SIG-M5 treated with dmso at 0.1 percent for 504 hours (cell line): Measurements from ENCODE around the gene GAS7.
"Not testable (repeated sequence)": the region's sequence is repeated elsewhere in the genome, so short reads cannot be mapped to it uniquely, and the experiment has no call there.

Experiments
- DNase-seq: peaks from one replicate; lab custom pipeline; 2025; ENCODE audit not compliant: unreplicated experiment; lab: John Stamatoyannopoulos, UW

The GAS7 gene

DNA sequence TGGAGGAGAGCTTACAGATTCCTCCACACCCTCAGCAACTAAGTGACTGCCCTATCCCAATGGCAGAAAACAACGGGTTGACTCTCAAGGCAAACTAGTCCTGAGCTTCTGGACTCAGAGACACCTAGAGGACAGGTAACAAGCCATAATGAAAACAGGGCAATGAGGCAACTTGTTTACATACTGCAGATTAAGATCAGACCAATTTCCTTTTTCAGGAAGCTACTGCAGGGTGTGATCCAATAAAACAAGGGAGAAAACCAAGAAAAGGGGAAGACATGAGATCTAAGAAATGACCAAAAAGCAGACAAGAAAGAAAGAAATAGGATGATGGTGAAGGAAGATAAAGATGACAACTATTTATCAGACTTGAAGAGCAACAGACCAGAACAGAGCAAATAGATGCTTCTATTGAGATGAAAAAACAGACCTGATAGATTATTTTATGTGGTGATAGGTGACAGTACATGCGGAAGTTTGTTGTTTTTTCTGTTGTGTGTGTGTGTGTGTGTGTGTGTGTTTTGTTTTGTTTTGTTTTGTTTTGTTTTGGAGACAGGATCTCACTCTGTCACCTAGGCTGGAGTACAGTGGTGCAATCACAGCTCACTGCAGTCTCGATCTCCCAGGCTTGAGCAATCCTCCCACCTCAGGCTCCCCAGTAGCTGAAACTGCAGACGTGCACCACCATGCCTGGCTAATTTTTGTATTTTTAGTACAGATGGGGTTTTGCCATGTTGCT is 120.7 kb downstream of the GAS7 start:
- DNase-seq = no peak

DNA sequence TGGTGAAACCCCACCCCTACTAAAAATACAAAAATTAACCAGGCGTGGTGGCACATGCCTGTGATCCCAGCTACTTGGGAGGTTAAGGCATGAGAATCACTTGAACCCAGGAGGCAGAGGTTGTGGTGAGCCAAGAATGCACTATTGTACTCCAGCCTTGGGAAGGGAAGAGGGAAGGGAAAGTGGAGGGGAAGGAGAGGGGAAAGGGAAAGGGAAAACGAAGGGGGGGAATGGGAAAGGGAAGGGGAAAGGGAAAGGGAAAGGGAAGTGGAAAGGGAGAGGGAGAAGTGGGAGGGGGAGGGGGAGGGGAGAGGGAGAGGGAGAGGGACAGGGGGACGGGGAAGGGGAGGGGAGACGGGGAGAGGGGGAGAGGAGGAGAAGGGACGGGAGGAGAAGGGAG is 122.5 kb downstream of the GAS7 start:
- DNase-seq = no peak

DNA sequence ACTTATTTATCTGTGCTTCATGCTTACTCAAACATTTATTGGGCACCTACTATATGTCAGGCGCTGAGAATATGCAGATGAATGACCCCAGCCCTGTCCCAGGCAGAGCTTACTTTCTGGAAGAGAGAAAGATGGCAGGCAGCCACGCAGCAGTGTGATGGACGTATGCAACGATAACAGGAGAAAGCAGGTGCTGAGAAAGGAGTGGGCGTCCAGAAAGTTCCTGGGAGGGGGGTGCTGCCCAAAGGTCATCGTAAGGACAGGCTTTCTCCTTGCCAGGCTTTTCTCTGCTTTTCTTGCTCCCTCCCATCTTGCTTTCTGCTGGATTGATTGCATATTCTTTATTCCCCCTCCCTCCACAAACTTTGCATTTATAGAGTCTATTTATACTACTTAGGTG is 124.5 kb downstream of the GAS7 start:
- DNase-seq = no peak

DNA sequence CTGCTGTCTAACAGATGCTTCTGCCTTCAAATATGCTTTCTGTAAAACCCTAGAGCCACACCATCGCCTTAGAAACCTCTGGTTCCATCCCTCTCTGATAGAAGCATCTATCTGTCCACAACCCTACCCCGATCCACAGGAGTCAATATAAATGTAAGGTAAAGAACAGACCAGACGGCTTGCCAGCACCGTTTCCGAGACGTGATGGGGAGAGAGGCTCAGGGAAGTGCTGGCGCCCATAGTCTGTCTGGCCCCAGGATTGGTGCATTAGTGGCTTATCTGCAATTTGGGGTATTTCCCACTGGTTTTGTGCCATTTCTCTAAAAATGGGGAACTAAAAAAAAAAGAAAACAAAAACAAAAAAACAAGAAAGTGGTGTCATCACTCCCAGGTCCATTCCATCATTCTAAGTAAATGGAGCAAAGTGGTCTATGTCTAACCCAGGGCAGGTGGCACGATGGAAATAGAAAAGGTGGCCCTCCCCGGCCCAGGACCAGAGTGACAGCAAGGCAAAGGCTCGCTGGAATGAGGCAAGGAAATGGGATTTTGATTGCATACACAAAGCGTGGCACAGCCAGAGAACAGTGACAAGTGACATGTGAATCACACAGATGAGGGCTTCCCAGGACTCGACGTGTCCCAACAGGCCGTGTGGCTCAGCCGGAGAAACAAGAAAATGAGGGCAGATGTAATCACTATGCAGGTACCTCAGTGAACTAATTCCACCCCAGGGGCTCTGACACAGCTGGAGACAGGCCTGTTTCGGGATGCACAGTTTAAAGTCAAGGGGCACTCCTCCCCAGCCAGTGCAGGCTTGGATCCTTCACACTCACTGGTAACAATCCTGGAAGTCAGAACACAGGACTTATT is 125.6 kb downstream of the GAS7 start:
- DNase-seq = no peak

DNA sequence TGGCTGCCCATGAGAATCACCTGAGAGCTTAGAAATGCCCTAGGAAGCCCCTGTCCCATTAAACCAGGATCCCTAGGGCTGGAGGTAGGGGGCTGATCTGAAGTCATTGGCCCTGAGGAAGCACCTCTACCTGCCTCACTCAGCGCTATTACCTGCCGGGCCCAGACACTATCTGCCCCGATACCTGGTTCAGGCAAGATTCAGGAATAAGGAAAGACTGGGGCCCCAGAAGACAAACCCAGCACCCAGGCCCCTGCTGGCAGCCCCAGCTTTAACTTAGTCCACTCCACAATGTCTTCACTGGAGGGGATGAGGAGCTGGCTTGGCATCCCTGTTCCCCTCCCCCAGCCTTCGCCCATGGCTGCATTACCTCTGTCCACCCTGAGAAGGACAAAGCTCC is 126.3 kb downstream of the GAS7 start:
- DNase-seq = no peak

DNA sequence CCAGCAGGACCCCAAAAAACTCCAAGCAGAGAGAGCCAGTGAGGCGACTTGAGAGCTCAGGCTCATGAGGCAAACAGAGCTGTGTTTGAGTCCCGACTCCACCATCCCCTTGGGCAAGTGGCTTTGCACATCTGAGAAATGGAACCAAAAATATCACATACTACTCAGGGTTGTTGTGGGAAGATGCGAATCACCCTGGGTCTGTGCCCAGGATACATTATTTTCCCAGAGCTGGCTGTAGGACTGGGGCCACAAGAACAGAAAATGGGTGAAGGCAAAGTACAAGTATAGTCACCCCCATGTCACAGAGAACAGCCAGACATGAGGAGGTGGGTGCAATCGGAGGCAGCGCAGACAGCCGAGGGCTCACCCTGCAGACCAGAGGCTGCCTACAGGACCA is 127.3 kb downstream of the GAS7 start:
- no peak for DNase-seq

DNA sequence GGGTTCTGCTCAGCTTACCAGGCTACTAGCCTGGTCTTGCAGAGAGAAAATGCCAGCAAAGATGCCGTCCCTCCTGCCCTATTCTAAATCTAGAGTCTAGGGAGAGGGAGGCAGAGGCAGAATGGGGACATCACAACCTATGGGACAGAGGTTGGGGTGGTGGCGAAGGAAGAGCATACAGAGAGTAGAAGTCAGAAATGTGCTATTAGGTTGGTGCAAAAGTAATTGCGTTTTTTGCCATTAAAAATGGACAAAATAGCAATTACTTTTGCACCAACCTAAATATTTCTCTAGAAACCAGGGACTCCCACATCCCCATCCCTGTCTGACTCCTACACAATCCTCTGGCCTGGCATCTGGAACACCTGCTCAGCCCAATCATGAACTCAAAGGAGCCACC is 127.7 kb downstream of the GAS7 start:
- DNase-seq = no peak

DNA sequence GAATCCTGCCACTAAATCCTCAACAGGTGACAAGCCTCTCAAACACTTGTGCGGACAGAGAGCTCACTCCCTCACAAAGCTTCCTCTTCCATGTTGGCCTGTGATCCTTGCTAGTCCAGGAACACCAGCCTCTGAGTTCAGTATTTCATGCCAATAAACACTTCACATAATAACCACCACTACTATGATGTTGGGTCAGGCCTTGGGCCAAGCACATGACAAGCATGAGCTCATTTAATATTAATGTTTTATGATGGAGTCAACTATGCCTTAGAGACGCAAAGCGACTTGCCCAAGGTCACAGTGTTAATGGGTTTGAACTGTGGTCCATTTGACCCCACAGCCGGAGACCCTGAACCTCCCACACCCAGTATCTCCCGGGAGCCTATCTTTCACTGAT is 129.1 kb downstream of the GAS7 start:
- no peak for DNase-seq

DNA sequence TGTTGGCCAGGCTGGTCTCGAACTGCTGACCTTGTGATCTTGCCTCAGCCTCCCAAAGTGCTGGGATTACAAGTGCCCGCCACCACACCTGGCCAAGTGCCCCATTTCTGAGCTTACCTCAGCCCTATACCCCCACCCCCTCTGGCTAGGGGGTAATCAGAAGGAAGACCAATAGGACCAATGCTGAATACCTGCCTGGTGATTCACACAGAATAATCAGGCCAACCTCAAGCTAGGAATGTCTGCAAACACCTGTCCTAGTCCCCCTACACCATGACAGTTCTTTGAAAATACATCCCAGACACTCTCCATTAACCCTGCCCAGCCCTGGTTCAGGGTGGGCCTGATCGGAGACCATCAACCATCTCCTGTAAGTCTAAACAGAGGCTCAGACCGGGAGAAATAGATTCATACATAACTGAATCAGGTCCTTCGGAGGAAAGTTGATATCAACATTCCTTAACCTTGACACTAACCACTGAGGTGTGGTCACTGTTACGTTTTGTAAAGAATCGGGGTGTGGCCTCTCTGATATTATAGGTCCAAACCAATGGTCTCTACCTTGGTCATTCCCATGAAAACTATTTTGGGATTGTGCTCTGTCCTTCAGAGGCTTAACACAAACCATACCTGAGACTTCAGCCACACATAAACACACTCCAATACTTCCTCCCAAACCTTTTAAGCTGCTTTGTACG is 130.8 kb downstream of the GAS7 start:
- DNase-seq = no peak

DNA sequence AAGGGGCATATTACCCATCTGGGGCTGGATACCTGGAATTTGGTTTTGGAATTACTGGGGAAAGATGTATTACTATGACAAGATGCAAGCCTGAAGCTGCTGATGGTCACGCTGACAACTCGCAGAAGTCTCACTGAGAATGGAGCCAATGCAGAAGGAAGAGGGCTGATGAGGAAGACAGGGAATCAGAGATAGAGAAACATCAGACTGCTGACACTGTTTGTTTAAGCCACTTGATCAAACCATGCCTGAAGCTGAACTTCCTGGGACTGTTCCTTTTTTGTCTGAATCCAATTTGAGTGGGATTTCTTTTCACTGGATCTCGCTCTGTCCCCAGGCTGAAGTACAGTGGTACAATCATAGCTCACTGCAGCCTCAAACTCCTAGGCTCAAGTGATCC is 133.9 kb downstream of the GAS7 start:
- DNase-seq = no peak

DNA sequence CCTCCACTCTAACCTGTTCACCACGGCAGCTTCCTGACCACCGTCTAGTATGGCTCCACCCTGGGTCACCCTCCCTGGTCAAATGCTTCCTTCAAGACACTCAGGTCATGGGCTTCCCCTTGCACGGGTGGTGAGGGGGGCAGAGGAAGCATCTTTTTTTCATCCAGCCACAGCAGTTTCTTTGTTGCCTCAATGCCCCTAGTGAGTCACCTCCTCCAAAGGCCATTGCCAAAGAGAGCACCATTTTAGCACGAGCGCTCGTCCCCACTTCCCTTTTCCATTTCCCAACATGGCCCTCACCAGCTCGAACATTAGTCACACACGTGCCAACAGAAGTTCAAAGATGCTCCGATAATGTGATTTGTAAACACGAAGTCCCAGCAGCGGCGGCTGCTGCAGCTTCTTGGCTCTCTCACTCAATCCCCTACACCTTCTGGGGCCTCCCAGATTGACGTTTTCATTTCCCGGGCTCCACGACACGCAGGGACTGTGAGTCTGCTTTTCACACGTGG is 134.6 kb downstream of the GAS7 start:
- peak; percentile 98 for DNase-seq

DNA sequence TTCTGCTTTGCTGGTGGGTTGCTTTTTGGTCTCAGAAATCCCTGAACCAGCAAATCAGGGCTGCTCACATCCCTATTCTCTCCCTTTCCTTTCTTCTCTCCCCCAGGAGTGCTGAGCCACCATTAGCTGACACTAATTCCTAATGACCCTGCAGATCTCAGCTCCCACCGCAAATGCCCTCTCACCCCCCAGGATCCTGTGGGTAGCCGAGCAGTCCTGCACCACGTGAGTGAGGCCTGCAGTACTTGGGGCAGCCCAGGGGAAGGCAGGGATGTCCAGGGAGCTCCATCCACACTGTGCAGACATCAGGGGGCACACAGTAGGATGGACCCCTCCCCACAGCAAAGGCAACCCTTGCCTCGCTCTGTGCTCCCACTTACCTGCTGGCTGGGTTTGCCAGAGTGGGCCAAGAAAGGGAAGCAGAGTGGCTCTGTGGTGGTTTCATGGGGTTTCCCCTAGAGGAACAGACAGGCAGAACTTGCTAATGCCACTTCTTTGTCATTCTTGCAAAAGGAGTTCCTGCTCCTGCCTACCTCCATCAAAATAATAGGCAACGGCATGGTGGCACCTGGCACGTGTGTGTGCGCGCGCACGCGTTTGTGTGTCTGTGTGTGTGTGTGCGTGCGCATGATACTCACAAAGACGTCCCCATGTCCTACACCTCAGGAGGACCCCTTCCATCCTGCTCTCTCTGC is 135.6 kb downstream of the GAS7 start:
- DNase-seq = peak; percentile 17

DNA sequence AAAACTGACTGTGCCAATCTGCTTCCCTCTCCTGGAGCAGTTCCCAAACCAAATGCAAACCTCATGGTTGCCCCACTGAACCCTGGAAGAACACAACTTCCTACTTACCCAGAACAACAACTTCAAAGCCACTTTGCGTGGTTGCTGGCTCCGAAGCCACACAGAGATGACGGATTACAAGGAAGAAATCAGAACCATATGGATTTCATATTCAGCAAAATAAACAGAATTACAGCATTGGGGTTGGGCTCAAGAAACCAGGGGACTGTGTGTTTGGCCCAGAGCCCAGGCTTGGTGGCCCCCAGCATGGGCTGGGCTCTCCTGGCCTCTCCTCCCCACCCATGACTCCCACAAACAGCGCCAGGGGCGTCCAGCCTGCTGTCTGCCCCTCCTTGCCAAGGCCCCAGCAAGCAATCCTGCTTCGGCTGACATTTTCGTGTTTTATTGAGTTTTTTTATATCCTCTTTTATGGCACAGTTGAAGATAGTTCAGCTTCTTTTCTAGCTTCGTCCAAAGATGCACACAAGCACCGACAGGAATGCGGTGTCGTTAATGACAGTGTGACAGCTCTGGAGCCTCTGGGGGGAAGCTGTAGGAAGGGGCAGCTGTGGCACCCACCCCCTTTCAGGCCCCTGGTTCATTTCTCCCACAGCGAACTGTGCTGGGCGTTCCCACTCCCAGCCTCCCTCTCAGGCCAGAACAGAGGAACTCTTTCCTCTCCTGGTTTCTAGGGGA is 137.1 kb downstream of the GAS7 start:
- no peak for DNase-seq

DNA sequence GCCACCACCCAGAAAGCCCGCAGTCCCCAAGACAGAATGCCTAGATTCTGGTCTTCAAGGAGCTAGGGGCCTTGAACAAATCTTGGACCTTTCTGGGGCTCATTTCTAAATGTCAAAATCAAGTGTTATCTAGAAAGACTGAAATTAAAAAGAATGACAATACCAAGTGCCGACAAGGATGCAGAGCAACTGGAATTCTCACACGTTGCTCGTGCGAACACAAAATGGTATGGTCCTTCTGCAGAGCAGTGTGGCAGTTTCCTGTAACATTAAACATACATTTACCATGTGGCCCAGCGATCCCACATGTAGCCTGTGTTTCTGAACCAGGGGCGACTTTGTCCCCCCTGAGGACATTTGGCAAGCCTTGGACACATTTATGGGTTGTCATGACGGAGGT is 137.9 kb downstream of the GAS7 start:
- DNase-seq = no peak

DNA sequence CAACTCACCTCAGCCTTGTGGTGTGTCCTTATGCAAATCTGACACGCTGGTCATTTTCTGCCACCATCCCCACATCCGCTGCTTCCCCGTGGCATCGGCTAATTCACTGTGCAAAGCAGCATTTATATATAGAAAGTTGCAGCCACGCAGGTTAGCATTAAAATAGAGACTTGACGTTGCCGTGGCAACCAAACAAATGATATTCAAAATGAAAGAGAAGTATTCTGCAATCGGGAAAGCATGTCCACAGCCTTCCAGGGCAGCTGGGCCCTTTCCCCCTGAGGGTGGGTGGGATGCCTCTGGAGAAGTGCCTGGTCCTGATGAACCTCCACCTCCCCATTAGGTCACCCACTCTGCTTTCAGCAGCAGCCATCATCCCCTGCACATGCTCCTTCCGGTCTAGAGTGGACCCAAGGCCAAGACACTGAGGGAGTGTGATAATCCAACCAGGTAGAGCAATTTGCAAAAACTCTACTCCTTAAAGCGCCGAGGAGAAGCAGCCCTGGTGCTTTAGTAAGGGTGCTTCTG is 138.7 kb downstream of the GAS7 start:
- DNase-seq = no peak

DNA sequence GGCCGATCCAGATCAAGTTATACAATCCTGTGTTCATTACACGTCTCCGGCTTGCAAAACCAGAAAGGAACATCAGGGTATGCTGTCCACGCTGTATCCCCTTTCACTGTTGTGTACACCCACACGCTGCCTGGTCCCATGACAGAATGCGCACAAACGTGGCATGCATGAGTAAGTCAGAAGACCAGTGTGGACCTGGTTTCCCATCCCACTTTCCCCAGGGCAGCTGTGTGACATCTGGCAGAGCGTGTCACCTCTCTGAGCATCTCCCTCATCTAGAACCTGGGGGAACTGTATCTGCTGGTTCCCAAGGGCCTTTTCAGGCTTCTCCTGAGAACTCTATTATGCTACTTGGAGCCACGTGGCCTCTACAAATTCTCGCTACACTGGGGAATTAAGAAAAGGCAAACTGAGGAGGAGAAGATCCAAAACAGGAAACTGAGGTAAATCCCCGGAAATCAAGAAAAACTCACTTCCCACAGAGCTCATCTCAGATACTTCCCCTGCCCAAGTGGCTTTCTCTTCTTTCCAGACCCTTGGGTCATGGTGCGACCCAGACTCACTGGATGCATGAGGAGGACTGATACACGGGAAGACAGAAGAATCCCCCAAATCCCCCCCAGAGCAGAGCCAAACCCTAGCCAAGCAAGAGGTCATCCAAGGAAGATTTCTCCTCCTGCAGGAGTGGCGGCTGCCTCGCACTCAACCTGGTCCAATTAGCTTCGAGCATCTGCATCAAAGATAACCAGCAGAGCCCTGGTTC is 139.3 kb downstream of the GAS7 start:
- DNase-seq = no peak

DNA sequence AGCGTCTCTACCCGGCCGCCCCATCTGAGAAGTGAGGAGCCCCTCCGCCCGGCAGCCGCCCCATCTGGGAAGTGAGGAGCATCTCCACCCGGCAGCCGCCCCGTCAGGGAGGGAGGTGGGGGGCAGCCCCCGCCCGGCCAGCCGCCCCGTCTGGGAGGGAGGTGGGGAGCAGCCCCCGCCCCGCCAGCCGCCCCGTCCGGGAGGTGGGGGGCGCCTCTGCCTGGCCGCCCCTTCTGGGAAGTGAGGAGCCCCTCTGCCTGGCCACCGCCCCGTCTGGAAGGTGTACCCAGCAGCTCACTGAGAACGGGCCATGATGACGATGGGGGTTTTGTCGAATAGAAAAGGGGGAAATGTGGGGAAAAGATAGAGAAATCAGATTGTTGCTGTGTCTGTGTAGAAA is 140.9 kb downstream of the GAS7 start:
- not testable (repeated sequence) for DNase-seq

DNA sequence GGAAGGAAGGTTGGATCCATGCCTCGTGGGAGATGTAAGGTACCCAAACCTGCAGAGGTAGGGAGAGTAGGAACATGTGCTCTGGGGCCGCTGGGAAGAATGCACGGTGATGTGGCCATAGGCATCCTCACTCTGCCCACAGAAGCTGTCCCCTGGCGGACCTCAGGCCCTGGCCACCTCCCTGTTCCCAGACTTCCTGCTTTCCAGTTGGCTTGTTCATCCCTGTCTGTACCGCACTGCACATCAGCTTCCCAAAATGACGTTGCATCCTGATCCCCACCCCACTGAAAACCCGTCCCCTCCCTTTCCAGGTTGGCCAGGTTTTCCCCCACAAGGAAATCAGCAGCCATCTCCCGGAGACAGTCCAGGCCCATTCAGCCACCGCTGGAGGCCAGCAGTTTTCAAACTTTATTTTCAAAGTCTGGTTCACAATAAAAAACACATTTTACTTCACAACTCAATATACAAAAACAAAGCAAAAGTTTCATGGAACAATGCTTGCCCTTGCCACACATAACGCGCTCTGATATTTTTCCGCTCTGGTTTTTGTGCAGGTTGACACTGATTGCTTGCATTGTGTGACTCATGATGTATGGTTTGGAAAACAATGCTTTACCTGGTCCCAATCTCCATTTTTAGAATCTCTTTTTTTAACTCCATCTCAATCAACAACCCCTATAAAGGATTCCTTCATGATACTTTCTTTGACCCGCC is 143.0 kb downstream of the GAS7 start:
- no peak for DNase-seq
